Measurements from ENCODE around the gene ZDHHC19.

The ZDHHC19 gene

DNA sequence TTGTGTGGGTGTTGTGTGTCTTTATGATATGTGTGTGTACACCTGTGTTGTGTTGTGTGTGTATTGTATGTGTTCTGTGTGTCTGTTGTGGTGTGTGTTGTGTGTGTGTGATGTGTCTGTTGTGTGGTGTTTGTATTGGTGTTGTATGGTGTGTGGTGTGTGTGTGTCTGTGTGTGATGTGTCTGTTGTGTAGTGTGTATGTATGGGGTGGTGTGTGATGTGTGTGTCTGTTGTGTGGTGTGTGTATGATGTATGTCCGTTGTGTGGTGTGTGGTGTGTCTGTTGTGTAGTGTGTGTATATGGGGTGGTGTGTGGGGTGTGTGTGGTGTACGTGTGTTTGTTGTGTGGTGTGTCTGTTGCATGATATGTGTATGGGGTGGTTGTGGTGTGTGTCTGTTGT lies 46.6 kb downstream of the ZDHHC19 start:
- TF ChIP-seq, protein P1, sequence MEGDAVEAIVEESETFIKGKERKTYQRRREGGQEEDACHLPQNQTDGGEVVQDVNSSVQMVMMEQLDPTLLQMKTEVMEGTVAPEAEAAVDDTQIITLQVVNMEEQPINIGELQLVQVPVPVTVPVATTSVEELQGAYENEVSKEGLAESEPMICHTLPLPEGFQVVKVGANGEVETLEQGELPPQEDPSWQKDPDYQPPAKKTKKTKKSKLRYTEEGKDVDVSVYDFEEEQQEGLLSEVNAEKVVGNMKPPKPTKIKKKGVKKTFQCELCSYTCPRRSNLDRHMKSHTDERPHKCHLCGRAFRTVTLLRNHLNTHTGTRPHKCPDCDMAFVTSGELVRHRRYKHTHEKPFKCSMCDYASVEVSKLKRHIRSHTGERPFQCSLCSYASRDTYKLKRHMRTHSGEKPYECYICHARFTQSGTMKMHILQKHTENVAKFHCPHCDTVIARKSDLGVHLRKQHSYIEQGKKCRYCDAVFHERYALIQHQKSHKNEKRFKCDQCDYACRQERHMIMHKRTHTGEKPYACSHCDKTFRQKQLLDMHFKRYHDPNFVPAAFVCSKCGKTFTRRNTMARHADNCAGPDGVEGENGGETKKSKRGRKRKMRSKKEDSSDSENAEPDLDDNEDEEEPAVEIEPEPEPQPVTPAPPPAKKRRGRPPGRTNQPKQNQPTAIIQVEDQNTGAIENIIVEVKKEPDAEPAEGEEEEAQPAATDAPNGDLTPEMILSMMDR (IDR thresholded peaks at IDR 0.05), result no peak
- Histone ChIP-seq H3K27ac (no peak overlapping the region), H3K4me3 (no peak overlapping the region)
- no peak for DNase-seq (ENCODE audit: low spot score)

DNA sequence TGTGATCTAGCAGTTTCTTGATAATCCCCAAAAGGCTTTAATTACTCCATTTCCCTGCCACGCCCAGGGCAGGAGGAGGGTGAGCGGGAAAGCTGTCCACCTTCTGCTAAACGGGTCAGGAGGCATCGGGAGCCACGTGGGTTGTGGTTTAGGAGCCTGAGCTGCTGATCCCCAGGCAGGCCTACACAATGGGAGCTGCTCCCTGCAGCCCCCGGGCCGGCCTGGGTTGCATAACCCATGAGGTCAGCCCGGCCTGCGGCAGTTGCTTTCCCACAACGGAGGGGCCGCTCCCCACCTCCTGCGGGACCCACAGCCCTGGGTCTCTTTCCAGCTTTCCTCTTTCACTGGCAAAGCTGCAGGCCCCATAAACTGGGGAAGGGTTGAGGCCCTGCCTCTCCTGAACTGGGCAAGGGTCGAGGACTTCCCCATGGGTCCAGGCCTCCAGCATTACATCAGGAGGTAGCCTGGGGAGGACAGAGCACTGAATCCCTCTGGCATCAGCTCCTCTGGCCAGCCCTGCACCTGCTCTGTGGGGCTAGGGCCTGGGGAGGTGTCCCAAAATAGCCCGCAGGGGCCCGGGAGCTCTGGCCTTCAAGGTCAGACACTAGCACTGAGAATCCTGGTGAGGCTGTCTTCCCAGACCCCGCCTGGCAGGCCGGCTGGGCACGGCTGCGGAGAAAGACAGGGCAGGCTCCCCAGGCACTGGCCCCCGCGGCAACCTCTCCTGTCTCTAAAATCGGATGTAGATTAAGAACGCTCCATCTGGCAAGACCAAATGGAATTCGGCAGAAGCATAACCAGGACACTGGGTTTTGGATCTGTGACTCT lies 47.3 kb downstream of the ZDHHC19 start:
- TF ChIP-seq, protein P1 (IDR thresholded peaks at IDR 0.05), result no peak
- no peak for DNase-seq (ENCODE audit: low spot score)
- H3K4me3 ChIP-seq, result no peak overlapping the region
- H3K27ac ChIP-seq, result no peak overlapping the region

DNA sequence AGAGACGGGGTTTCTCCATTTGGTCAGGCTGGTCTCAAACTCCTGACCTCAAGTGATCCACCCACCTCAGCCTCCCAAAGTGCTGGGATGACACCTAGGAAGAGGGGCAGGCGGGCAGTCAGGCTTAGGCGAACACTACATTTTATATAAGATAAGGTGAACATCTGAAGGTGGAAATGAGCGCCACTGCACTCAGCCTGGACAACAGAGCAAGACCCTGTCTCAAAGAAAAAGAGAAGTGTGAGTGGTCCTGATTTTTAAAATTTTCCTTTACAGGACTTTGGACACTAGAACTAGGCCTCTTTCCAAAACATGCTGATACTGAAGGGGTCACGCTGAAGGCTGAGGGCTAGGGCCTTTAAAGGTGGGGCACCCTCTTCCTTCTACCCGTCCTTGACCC lies 48.0 kb downstream of the ZDHHC19 start:
- TF ChIP-seq, protein P1 (IDR thresholded peaks at IDR 0.05), result no peak
- Histone ChIP-seq H3K4me3 (no peak overlapping the region), H3K27ac (no peak overlapping the region)
- DNase-seq (ENCODE audit: low spot score), result no peak

DNA sequence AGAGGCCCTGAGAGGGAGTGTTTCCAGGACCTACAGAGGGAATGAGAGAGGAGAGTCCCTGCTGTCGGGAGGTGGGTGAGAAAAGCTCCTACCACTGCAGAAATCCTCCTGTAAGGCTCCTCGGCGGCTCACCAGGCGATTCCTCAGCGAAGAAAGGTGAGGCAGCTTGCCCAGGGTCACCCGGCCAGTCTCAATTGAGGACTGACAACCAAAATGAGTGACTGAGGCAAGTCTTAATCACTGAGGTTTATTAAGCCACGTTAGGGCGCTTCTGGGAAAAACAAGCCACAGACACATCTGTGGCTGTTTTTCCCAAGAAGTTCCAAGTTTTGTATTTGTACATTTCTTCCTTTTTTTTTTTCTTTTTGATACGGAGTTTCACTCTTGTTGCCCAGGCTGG lies 48.5 kb downstream of the ZDHHC19 start:
- DNase-seq (ENCODE audit: low spot score), result no peak
- TF ChIP-seq, protein P1 (IDR thresholded peaks at IDR 0.05), result no peak
- Histone ChIP-seq H3K27ac (no peak overlapping the region), H3K4me3 (no peak overlapping the region)

DNA sequence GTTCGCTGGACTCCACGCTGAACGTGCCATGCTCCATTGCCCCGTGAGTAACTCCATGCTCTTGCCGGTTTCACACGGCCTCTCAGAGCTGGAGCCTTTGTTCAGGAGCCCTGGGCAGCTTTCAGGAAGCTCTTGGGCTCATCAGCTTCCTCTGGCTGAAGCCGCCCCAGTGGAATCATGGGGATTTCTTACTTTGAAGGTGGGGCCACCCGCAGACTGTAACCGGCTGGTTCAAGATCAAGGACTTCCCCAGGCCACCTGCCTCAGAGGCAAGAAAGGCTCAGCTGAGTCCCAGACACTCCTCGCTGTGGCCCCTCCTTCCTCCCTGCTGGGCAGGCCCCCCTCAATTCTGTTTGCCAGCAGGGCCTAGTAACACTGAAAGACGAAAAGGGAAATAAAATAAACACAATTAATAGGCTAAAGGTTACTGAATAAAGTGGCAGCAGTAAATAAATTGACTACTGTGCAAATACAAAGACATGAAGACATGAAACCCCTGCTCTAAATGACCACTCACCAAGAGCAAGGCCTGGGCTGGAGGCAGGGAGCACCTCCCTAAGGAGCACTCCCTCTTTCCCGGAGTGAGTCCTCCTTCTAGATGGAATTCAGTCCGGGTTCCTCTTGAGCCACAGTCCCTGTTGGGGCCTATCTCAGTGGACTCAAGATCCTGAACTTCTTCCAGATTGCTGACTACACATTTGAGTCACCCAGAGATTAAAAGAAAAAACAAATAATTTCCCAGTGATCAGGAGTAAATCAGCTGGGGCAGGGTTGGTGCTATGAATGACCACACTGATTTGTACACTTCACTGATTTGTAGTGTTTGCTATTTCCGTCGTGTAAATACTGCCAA lies 51.0 kb downstream of the ZDHHC19 start:
- H3K4me3 ChIP-seq, result no peak overlapping the region
- DNase-seq (ENCODE audit: low spot score), result no peak
- TF ChIP-seq, protein P1 (IDR thresholded peaks at IDR 0.05), result no peak
- H3K27ac ChIP-seq, result peak overlapping the region in 1 of 2 donors; percentile 26

DNA sequence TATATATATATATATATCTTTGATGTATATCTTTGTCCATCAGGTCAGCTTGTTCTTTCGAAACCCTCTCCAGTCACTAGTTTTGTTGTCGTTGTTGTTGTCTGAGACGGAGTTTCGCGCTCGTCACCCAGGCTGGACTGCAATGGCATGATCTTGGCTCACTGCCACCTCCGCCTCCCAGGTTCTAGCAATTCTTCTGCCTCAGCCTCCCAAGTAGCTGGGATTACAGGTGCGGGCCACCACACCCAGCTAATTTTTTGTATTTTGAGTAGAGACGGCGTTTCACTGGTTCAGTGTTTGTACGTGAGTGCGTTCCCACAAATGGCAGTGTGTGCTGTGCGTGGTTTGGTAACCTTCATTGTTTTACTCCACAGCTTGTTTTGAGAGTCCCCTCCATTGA lies 51.7 kb downstream of the ZDHHC19 start:
- H3K4me3 ChIP-seq, result no peak overlapping the region
- H3K27ac ChIP-seq, result peak overlapping the region in 1 of 2 donors; percentile 26
- TF ChIP-seq, protein P1 (IDR thresholded peaks at IDR 0.05), result no peak
- no peak for DNase-seq (ENCODE audit: low spot score)
